GM19324 (cell line): ENCODE data around the gene ACOX1.
A peak's percentile ranks its signal among the peaks of the same experiment; 100 is the strongest.
"Not testable (repeated sequence)": the region's sequence is repeated elsewhere in the genome, so short reads cannot be mapped to it uniquely, and the experiment has no call there.

Source experiments
- ATAC-seq: cut with Tn5 transposase; IDR thresholded peaks from one replicate; pipeline ENCODE4 v1.9.1; 2021; ENCODE audit warnings: mild to moderate bottlenecking, moderate library complexity; ENCODE audit not compliant: unreplicated experiment, low FRiP score

Gene ACOX1

DNA sequence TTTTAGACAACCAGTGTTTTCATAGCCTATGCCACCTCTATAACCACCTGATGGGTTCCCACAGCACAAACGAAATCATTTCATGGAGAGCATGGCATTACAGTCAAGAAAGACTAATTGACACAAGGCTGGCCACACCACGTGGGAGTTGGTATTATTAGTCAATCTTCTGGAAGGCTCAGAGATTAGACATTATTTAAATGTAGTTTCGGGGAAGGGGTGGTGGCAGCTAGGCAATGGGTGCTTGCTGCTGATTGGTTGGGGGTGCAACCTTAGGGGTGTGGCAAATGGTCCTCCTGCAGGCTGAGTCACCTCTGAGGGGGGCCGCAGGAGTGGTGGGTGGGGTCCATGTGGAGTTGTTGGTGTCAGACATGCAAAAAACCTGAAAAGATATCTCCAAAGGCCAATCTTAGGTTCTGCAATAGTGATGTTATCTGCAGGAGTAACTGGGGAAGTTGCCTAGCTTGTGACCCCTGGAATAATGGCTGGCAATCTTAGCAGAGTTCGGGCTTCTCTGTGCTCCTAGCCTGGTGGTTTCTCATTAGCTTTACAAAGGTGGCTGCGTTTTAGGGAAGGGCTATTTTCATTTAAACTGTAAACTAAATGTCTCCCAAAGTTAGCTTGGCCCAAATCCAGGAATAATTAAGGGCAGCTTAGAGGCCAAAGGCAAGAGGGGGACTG, 4.7 kb upstream of the ACOX1 start:
- ATAC-seq: no peak

DNA sequence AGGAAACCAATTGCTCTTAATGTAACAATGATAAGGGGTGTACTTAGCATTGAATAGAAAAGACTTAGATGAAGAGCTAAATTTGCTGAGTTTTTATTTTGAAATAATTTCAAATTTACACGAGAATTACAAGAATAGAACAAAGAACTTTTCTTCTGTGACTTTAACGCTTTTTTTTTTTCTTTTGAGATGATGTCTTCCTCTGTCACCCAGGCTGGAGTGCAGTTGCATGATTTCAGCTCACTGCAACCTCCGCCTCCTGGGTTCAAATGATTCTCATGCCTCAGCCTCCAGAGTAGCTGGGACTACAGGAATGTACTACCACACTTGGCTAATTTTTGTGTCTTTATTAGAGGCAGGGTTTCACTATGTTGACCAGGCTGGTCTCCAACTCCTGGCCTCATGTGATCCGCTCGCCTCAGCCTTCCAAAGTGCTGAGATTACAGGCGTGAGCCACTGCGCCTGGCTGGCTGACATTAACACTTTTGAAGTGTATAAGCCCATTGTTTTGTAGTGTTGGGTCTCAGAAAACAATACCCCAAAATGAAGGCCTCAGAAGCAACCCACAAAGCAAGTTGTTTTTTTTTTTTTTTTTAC, 2.2 kb upstream of the ACOX1 start:
- ATAC-seq: no peak

DNA sequence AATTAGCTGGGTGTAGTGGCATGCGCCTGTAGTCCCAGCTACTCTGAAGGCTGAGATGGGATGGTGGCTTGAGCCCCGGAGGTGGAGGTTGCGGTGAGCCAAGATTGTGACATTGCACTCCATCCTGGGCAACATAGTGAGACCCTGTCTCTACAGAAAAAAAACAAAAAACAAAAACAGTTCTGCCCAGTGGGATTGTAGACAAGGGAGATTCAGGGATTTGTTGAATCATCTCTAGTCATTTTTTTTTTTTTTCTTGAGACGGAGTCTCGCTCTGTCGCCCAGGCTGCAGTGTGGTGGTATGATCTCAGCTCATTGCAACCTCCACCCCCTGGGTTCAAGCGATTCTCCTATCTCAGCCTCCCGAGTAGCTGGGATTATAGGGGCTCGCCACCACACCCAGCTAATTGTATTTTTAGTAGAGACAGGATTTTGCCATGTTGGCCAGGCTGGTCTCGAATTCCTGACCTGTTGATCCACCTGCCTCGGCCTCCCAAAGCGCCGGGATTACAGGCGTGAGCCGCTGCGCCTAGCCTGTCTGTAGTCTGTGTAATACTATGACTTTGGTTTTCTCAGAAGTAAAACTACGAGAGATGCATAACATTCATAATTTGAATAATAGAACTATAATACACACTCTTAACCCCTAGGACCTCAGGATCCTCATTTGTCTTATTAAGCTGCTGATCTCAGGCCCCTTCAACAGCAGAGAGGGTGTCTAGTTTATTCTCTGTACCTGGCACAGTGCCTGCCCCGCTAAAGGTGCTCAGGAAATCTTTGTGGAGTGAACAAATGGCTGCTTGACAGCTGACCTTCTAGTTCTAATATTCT, 1.4 kb upstream of the ACOX1 start:
- no peak for ATAC-seq

DNA sequence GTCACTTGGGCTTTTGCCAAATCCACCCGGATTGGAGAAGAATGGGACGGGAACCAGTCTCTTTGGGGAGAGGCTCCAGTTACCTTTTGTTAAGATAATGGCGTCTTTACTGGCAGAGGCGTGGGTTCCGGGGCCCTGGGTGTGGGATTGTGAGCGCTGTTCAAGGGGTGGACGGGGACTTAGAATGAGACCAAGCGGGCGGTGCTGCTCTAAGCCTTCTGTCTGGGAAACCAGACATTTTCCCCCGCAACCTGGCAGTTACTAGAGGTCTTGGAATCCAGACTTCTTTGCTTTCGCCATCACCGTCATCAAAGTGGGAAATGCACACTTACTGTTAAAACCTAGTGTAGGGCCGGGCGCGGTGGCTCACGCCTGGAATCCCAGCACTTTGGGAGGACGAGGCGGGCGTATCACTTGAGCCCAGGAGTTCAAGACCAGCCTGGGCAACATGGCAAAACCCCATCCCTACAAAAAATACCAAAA, 780 bp upstream of the ACOX1 start:
- ATAC-seq: peak; percentile 24

DNA sequence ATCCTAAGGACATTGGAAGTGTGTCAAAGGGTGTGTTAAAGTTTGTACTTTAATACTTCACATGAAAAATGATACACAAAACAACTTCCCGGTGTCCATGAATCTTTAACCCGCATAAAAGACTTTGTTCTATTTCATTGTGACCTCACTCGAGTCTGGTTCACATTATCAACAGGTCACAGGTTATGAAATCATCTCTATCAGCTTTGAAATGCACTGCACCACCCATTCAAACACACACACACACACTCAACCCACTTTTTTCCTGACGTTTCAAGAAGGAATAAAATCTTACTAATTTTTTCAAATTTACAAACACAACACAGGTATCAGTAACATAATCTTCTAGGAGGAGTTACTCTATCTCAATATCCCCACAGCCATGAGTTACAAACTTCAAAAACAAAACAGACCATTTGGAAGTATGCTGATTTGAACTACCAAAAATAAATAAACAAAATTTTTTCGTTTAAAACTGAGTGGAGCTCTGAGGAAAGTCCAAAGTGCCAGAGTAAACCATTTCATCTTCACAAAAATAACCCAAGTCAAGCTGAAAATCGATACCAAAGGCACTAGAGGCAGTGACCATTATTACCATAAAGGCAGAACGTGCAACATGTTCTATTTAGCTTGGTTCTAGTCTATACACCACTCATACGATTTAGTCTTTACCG, 2.7 kb downstream of the ACOX1 start:
- ATAC-seq: no peak

DNA sequence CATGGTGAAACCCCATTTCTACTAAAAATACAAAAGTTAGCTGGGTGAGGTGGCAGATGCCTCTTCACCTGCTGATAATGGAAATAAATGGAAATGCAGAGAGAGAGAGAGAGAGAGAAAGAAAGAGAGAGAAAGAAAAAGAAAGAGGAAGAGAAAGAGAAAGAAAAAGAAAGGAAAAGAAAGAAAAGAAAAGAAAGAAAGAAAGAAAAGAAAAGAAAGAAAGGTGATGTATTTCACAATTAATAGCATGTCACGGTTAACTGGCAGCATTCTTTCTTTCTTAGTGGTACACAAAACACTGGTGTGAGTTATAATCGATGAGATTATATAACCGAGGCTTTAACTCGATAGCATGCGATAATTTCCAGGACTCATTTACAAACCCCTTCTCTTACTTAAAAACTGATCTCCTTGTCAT, 3.2 kb downstream of the ACOX1 start:
- no peak for ATAC-seq

DNA sequence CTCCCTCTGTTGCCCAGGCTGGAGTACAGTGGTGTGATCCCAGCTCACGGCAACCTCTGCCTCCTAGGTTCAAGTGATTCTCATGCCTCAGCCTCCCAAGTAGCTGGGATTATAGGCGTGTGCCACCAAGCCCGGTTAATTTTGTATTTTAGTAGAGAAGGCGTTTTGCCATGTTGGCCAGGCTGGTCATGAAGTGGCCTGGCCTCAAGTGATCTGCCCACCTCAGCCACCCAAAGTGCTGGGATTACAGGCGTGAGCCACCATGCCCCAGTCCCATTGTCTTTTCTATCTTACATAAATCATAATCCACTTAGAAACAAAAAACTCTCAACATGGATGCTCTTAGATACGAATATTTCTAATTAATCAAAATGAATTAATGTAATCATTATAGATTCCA, 3.8 kb downstream of the ACOX1 start:
- not testable (repeated sequence) for ATAC-seq

DNA sequence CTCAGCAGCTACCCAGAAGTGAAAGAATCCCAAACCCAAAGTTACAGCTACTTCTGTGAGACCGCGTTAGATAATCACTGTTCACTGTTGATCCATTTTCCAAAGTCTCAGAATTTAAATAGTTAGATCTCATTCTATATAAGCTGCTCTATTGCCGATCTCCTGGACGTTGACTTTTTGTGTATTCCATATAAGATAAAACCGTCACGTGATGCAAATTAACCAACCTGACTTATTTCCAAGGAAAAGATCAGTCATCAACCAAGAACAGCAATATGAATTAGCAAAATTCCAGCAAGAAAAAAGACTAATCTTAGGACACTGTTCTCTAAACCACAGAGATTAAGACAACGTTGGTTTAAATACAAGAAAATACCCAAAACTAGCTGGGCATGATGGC, 8.3 kb downstream of the ACOX1 start:
- no peak for ATAC-seq

DNA sequence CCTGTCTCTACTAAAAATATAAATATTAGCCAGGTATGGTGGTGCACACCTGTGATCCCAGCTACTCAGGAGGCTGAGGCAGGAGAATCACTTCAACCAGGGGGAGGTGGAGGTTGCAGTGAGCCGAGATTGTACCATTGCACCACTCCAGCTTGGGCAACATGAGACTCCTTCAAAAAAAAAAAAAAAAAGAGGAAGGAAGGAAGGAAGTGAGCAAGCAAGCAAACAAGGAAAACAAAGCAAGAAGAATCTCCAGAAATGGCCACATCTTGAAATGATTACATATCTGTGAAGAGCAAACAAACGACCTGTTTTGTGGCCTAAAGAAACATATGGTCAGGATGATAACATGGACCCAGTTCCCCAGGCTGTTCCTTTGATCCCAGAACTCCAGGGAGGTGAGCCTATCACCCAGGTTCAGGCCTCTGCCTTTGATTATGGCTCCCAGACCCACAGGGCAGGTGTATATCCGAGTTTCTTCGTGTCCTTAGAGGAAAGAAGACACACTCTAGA, 8.9 kb downstream of the ACOX1 start:
- no peak for ATAC-seq

DNA sequence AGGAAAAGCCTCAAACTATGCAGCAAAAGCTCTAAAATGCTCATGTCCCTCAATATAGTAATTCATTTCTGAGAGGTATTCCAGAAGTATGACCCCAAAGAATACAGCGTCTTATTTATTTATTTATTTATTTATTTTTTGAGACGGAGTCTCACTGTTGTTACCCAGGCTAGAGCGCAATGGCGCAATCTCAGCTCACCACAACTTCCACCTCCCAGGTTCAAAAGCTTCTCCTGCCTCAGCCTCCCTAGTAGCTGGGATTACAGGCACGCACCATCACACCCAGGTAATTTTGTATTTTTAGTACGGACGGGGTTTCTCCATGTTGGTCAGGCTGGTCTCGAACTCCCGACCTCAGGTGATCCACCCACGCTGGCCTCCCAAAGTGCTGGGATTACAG, 9.9 kb downstream of the ACOX1 start:
- ATAC-seq: not testable (repeated sequence)

DNA sequence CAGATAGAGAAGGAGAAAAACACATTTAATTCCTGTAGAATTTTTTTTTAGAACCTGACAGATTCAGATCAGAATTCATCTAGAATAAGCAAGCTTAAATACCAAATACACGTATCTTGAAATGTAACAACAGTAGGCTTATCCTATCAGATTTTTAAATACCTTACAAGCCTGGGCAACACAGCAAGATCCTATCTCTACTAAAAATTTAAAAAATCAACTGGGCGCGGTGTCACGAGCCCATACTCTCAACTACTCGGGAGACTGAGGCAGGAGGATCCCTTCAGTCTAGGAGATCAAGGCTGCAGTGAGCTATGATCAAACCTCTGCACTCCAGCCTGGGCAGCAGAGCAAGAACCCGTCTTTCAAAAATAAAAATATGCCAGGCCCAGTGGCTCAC, 13.5 kb downstream of the ACOX1 start:
- ATAC-seq: no peak

DNA sequence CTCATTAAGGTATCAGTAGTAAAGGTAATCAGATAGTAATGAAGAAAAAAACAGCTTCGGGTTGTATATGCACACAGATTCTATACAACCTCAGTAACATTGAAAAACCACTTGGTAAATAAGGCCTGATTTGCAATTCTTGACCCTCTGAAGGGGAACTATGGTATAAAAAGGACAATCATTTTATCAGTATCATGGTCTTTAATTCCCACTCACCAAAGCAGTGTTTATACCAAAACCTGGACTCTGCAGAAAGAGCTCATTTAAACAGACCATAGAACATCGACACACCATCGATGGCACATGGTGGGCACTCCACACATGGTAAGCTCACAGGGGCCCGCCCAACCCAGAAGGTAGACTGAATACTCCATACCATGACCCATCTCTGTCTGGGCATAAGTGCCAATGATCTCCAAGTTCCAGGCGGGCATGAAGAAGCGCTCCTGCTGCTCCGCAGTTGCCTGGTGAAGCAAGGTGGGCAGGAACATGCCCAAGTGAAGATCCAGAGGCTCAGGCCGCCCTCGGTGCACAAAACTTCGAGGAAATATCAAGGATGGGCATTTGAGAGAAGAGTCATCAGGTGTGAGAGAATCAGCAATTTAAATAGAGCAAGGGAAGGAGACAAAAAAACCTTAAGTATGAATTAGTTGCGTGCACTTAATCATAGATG, 19.0 kb downstream of the ACOX1 start:
- no peak for ATAC-seq

DNA sequence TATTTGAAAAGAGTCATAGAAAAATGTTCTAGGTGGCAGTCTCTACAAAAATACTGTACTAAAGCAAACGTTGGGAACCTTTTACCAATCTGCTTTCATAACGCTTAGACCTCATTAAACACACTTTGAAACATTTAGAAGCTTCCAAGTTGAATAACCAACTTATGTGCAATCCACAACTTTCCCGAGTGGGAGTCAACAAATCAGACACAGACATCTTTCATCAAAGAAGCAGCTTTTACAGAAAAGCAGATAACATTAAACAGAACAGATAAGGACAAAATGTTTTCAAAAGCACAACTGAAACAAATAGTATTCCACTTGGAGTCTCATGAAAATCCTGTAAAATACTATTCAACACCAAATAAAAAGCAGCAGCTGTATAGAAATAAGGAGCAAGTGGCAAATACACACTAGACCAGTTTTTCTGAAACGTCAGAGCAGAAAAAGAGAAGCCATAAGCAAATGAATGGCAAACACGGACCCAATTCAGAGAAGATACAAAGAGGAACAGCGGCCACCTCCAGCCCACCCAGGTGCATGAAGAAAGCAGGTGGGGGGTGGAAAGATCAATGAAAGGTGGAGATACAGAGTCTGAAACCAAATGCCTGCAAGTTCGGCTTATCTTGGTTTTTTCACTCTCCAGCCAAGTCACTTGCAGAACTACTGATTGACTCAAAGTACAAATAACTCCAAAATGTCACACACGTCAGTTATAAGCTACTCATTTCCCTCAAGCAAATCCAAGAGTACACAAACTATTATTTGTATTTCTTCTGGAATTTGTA, 19.7 kb downstream of the ACOX1 start:
- no peak for ATAC-seq

DNA sequence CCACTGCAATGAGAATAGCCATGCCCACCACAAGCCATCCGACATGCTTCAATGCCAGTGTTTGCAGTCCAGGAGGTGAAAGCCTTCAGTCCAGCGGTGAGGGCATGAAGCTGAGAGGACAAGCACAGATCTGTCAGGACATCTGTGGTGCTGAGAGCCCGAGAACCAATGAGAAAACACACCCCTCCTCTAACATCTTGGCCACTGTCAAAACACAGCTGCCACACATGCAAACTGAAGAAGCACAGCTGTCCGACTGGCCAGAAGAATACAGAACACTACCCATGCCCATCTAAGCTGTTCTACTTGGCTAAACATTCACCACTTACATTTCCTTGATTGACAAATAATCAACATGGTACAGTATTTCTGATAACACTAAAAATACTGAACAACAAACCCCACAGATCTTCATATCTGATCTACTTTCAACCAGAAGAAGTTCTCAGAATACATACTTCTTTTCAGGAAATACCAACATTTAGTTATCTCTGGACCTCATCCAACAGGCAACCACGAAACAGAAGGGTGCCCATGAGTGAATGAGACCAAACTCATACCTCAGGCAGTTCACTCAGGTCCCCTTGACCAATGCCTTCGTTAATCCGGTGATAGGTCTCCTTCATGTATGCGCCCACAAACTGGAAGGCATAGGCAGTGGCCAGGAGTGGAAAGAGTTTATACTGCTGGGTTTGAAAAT, 28.0 kb downstream of the ACOX1 start:
- no peak for ATAC-seq

DNA sequence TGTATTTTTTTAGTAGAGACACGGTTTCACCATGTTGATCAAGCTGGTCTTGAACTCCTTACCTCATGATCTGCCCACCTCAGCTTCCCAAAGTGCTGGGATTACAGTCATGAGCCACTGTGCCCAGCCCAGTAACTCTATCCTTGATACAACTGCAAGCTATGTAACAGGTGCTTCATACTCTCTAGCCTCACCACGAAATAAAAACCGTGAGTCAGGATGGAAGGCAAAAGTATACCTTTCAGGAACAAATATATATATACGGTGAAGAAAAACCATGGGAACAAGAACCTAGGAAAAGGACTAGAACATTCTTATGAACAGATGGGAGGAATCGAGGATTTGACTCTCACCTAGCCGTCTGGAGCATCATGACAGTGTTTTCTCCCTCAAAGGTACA, 28.5 kb downstream of the ACOX1 start:
- no peak for ATAC-seq

DNA sequence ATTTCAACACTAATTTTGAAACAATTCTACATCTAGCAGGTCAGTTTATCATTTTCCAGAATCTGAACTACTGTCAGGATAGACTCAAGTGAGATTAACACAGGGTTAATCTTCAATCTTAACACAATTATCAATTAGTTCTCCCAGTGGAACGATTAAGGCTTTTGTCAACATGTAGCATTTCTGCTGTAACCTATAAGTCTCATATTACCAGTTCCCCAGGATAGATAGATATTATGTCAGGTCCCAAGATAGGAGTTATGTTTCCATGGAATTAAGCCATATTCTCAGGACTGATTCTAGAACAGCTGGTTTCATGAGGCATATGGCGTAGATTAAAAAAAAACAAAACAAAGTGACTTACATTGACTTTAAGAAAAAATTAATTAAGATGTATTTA, 33.8 kb downstream of the ACOX1 start:
- no peak for ATAC-seq

DNA sequence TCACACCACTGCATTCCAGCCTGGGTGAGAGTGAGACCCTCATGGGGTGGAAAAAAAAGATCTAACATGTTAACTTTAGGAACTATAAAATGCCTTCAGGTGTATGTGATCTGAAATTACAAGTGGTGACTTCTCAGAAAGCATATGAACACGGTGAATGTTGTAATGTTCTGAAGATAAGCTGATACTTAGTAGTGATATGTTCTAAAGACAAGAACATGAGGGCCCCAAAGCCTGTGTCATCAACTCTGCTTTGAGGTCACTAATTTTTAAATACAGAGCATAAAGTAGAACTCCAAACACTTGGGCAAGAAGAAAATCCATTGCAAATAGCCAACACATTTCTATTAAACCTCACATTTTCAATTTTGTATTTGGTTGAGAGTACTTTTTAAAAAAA, 35.5 kb downstream of the ACOX1 start:
- ATAC-seq: no peak

DNA sequence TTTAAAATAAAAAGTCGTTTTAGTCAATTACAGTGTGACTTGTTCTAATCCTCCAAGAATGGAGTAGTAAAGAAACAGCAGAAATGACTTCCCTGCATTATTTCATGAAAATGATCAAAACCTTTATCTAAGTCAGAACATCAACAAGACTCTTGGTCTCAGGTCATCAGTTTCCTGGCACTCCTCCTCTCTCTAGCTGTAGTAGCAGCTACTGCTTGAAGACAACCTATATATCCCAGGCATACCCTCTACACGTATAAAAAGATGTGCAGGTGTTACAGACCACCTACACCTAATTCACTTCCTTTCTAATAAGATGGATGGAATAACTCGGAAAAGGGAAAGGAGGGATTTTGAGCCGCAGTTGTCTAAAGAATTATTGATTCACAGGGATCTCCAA, 36.5 kb downstream of the ACOX1 start:
- no peak for ATAC-seq

DNA sequence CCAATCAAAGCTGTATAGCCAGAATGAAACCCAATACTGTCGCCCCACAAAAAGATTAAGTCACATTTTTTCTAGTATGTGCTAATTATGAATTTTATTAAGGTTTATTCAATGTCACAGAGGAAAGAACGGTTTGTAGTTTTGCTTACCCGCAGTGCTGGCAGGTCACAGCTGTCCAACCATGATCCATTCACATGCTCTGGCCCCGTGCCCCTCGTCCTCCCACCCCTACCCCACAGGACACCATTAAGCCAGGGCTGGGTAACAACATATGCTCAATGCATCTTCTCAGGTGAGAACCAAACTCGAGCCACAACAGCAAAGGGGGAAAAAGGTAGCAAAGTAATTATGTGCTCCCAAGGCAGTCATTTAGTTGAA, 37.5 kb downstream of the ACOX1 start:
- no peak for ATAC-seq
